GM12878 (cell line): ENCODE results near the gene ALOXE3. TPM values are rescaled to one million over a fixed set of nuclear protein-coding genes. Genes with fewer than 3 reads are reported as not detected.

Experiments
- BCL11A ChIP-seq: IDR thresholded peaks from 2 replicates; pipeline ENCODE4 v1.6.1; 2011; ENCODE audit warnings: low read depth, low read length
- BHLHE40 ChIP-seq, 2 experiments: fragments of 450-650 bp in 1 of 2; IDR thresholded peaks; 2 replicates each; pipeline ENCODE4 v1.6.1; 2011 to 2017; ENCODE audit warnings: low read depth in 2 of 2, borderline replicate concordance in 1 of 2, improper control_type of control experiment in 1 of 2, low read length in 1 of 2, mild to moderate bottlenecking in 1 of 2
- DPF2 ChIP-seq: fragments of 450-650 bp; IDR thresholded peaks from 2 replicates; pipeline ENCODE4 v1.6.1; 2017; ENCODE audit warnings: mild to moderate bottlenecking
- EGR1 ChIP-seq, 2 experiments: IDR thresholded peaks; 1 replicate in 1 of 2; 2 replicates in 1 of 2; pipeline ENCODE4 v1.6.1; 2011 to 2012; ENCODE audit warnings: low read depth in 2 of 2, low read length in 2 of 2, borderline replicate concordance in 1 of 2, mild to moderate bottlenecking in 1 of 2, moderate library complexity in 1 of 2
- ETV6 ChIP-seq, 2 experiments: fragments of 450-650 bp in 1 of 2; IDR thresholded peaks in 1 of 2; conservative IDR thresholded peaks in 1 of 2; 2 replicates each; pipeline ENCODE4 v1.6.1; 2014; ENCODE audit warnings: antibody characterized with exemption in 1 of 2, borderline replicate concordance in 1 of 2, low read depth in 1 of 2, mild to moderate bottlenecking in 1 of 2, moderate library complexity in 1 of 2
- EZH2 ChIP-seq: IDR thresholded peaks from 2 replicates; pipeline ENCODE4 v1.6.1; 2012; ENCODE audit warnings: low read depth, mild to moderate bottlenecking, control low read depth, inconsistent platforms, low read length, borderline replicate concordance; ENCODE audit not compliant: control insufficient read depth
- GATAD2B ChIP-seq: fragments of 450-650 bp; conservative IDR thresholded peaks from 2 replicates; pipeline ENCODE4 v1.6.1; 2017; ENCODE audit warnings: low read depth, mild to moderate bottlenecking, moderate library complexity
- HDAC2 ChIP-seq: fragments of 200-600 bp; sonication (generic); IDR thresholded peaks from 2 replicates; pipeline ENCODE4 v1.6.1; 2017
- IKZF1 ChIP-seq: fragments of 450-650 bp; conservative IDR thresholded peaks from 2 replicates; pipeline ENCODE4 v1.6.1; 2017; ENCODE audit warnings: antibody characterized with exemption, mild to moderate bottlenecking
- JUNB ChIP-seq: IDR thresholded peaks from 2 replicates; pipeline ENCODE4 v1.6.1; 2016; ENCODE audit warnings: antibody characterized with exemption, mild to moderate bottlenecking
- MEF2B ChIP-seq: fragments of 450-650 bp; IDR thresholded peaks from 2 replicates; pipeline ENCODE4 v1.6.1; 2018; ENCODE audit warnings: mild to moderate bottlenecking, moderate library complexity; ENCODE audit not compliant: partially characterized antibody, poor library complexity, severe bottlenecking
- MTA2 ChIP-seq: fragments of 450-650 bp; IDR thresholded peaks from 2 replicates; pipeline ENCODE4 v1.6.1; 2016; ENCODE audit warnings: low read depth, mild to moderate bottlenecking, moderate library complexity
- NBN ChIP-seq: fragments of 450-650 bp; IDR thresholded peaks from 2 replicates; pipeline ENCODE4 v1.6.1; 2016
- PAX5 ChIP-seq: IDR thresholded peaks from 2 replicates; pipeline ENCODE4 v1.6.1; 2011; ENCODE audit warnings: low read depth, low read length, borderline replicate concordance
- RELA ChIP-seq: fragments of 450-650 bp; IDR thresholded peaks from 2 replicates; pipeline ENCODE4 v1.8.0; 2014; ENCODE audit warnings: borderline replicate concordance; ENCODE audit not compliant: partially characterized antibody
- SMARCA5 ChIP-seq: fragments of 450-650 bp; IDR thresholded peaks from 2 replicates; pipeline ENCODE4 v1.6.1; 2017; ENCODE audit warnings: mild to moderate bottlenecking
- SREBF1 ChIP-seq: IDR thresholded peaks from 2 replicates; pipeline ENCODE4 v1.6.1; 2012; ENCODE audit warnings: mild to moderate bottlenecking, low read length
- SREBF2 ChIP-seq: IDR thresholded peaks from 2 replicates; pipeline ENCODE4 v1.6.1; 2012; ENCODE audit warnings: mild to moderate bottlenecking, low read length
- STAT3 ChIP-seq: IDR thresholded peaks from 2 replicates; pipeline ENCODE4 v1.6.1; 2011; ENCODE audit warnings: low read depth, low read length, improper control_type of control experiment
- TAF1 ChIP-seq: IDR thresholded peaks from 2 replicates; pipeline ENCODE4 v1.6.1; 2011; ENCODE audit warnings: mild to moderate bottlenecking, low read depth, low read length, borderline replicate concordance
- ZNF207 ChIP-seq: fragments of 450-650 bp; IDR thresholded peaks from 2 replicates; pipeline ENCODE4 v1.6.1; 2014; ENCODE audit warnings: antibody characterized with exemption, mild to moderate bottlenecking, borderline replicate concordance
- polyA plus RNA-seq, 11 experiments: library from polyadenylated mRNA; depleted of rRNA in 4 of 11; unstranded in 6 of 11; stranded (reverse) in 5 of 11; fragments of >200 nt; fragmentation: Nextera tagmentation in 4 of 11; fragmentation: Illumina TruSeq in 1 of 11; extraction: Ambion mirVana in 4 of 11; extraction: Trizol in 1 of 11; gene quantifications; 1 replicate in 1 of 11; 2 replicates in 10 of 11; pipeline versions ENCODE4 v1.2.1 to v1.2.3, GENCODE V29; 2011 to 2016; ENCODE audit warnings: inconsistent platforms in 2 of 11, missing spikeins in 2 of 11, low read depth in 1 of 11
- total RNA-seq, 4 experiments: library from RNA; depleted of rRNA in 3 of 4; stranded (reverse); fragments of >200 nt in 3 of 4; fragmentation: Illumina TruSeq in 1 of 4; extraction: Trizol in 1 of 4; gene quantifications; 2 replicates each; pipeline versions ENCODE4 v1.2.1 to v1.2.3, GENCODE V29; 2013 to 2021
- TF ChIP-seq, protein P1 (sequence below): fragments of 450-650 bp; IDR thresholded peaks from 2 replicates; pipeline ENCODE4 v1.6.1; 2017; ENCODE audit warnings: mild to moderate bottlenecking, moderate library complexity
- TF ChIP-seq, protein P2 (sequence below): IDR thresholded peaks from 2 replicates; pipeline ENCODE4 v1.6.1; 2011; ENCODE audit warnings: borderline replicate concordance, low read depth, mild to moderate bottlenecking, moderate library complexity, low read length; ENCODE audit not compliant: insufficient read depth, poor library complexity, severe bottlenecking
- TF ChIP-seq, protein P3 (sequence below): fragments of 450-650 bp; IDR thresholded peaks from 2 replicates; pipeline ENCODE4 v1.6.1; 2017; ENCODE audit warnings: mild to moderate bottlenecking

The ALOXE3 gene
- total and polyA plus RNA-seq, 10 of the 15 experiments (the other 5 are each of a cell fraction or from before 2014, with no cell fraction given): 0.04 TPM; not detected in 9

DNA sequence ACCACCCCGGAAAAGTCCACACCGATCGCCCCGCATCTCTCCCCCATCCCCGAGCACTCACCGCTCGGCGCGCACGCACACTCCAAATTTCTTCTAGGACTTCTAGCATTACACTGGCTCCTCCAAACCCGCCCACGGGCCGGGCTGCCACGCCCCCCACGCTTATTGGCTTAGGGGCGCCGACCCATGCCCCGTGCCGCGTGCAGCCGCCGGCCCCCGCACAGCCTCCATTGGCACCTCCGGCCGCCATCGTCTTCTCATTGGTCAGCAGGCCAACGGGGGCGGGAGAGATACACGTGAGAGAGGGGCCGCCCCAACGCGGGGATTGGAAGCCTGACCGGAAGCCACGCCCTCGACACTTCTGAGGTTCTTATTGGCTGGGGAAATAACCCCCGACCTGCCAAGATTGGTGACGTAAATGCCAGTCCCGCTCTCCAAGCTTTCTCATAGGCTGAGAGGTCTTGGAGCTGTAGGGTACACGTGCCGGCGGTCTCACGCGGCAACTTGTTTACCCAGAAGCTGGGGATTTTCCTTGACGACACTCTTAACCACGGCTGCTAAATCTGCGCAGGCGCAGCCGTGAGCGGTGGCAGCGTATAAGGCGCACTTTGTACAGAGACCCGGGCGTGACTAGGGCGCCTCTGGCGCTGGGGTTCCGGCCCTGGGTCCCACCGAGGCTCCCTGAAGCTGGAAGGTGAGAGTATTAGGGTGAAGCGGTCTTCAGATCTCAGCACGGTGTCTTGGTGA is 38.1 kb upstream of the ALOXE3 start (continued):
- TF ChIP-seq, protein P1, sequence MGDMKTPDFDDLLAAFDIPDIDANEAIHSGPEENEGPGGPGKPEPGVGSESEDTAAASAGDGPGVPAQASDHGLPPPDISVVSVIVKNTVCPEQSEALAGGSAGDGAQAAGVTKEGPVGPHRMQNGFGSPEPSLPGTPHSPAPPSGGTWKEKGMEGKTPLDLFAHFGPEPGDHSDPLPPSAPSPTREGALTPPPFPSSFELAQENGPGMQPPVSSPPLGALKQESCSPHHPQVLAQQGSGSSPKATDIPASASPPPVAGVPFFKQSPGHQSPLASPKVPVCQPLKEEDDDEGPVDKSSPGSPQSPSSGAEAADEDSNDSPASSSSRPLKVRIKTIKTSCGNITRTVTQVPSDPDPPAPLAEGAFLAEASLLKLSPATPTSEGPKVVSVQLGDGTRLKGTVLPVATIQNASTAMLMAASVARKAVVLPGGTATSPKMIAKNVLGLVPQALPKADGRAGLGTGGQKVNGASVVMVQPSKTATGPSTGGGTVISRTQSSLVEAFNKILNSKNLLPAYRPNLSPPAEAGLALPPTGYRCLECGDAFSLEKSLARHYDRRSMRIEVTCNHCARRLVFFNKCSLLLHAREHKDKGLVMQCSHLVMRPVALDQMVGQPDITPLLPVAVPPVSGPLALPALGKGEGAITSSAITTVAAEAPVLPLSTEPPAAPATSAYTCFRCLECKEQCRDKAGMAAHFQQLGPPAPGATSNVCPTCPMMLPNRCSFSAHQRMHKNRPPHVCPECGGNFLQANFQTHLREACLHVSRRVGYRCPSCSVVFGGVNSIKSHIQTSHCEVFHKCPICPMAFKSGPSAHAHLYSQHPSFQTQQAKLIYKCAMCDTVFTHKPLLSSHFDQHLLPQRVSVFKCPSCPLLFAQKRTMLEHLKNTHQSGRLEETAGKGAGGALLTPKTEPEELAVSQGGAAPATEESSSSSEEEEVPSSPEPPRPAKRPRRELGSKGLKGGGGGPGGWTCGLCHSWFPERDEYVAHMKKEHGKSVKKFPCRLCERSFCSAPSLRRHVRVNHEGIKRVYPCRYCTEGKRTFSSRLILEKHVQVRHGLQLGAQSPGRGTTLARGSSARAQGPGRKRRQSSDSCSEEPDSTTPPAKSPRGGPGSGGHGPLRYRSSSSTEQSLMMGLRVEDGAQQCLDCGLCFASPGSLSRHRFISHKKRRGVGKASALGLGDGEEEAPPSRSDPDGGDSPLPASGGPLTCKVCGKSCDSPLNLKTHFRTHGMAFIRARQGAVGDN: peak; percentile 86
- TF ChIP-seq, protein P2, sequence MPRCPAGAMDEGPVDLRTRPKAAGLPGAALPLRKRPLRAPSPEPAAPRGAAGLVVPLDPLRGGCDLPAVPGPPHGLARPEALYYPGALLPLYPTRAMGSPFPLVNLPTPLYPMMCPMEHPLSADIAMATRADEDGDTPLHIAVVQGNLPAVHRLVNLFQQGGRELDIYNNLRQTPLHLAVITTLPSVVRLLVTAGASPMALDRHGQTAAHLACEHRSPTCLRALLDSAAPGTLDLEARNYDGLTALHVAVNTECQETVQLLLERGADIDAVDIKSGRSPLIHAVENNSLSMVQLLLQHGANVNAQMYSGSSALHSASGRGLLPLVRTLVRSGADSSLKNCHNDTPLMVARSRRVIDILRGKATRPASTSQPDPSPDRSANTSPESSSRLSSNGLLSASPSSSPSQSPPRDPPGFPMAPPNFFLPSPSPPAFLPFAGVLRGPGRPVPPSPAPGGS: no peak
- TF ChIP-seq, protein P3, sequence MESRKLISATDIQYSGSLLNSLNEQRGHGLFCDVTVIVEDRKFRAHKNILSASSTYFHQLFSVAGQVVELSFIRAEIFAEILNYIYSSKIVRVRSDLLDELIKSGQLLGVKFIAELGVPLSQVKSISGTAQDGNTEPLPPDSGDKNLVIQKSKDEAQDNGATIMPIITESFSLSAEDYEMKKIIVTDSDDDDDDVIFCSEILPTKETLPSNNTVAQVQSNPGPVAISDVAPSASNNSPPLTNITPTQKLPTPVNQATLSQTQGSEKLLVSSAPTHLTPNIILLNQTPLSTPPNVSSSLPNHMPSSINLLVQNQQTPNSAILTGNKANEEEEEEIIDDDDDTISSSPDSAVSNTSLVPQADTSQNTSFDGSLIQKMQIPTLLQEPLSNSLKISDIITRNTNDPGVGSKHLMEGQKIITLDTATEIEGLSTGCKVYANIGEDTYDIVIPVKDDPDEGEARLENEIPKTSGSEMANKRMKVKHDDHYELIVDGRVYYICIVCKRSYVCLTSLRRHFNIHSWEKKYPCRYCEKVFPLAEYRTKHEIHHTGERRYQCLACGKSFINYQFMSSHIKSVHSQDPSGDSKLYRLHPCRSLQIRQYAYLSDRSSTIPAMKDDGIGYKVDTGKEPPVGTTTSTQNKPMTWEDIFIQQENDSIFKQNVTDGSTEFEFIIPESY: no peak
- TF ChIP-seq EZH2: no peak
- no peak for TF ChIP-seq STAT3
- peak; percentile 100 for TF ChIP-seq MEF2B
- peak; percentile 10; the same call in 1 of the 2 replicates for TF ChIP-seq DPF2
- TF ChIP-seq SMARCA5: no peak
- no peak for TF ChIP-seq GATAD2B
- TF ChIP-seq SREBF2: no peak
- no peak for TF ChIP-seq ZNF207
- TF ChIP-seq RELA: peak; percentile 69
- peak; percentile 99 to 100 for TF ChIP-seq BHLHE40 (IDR thresholded peaks at IDR 0.05; ENCODE audit: borderline replicate concordance in 1 of 2, low read depth in 2 of 2, low read length in 1 of 2)
- TF ChIP-seq ETV6 (conservative IDR thresholded peaks at IDR 0.05 in 1 of 2, IDR thresholded peaks at IDR 0.05 in 1 of 2; ENCODE audit: borderline replicate concordance in 1 of 2, low read depth in 1 of 2): no peak
- peak; percentile 97 for TF ChIP-seq NBN
- TF ChIP-seq EGR1 (IDR thresholded peaks at IDR 0.05; ENCODE audit: borderline replicate concordance in 1 of 2, low read depth in 2 of 2, low read length in 2 of 2): peak; percentile 10 to 98
- TF ChIP-seq SREBF1: peak; percentile 8; the same call in 1 of the 2 replicates
- no peak for TF ChIP-seq HDAC2
- TF ChIP-seq TAF1: peak; percentile 83
- peak; percentile 64 for TF ChIP-seq IKZF1
- TF ChIP-seq JUNB: no peak
- TF ChIP-seq BCL11A: no peak
- TF ChIP-seq PAX5: peak; percentile 91
- TF ChIP-seq MTA2: no peak
